H1 (cell line): ENCODE measurements around the gene CNKSR2. TPM values are rescaled to one million over a fixed set of nuclear protein-coding genes. Genes with fewer than 3 reads are reported as not detected.

Experiments used
- CHD7 ChIP-seq: fragments of 300-600 bp; sonication (generic); IDR thresholded peaks from 2 replicates; pipeline ENCODE4 v1.7.1; 2012; ENCODE audit warnings: low read length, moderate library complexity, mild to moderate bottlenecking, inconsistent platforms; ENCODE audit not compliant: insufficient replicate concordance
- SIX5 ChIP-seq: IDR thresholded peaks from 2 replicates; pipeline ENCODE4 v1.6.1; 2011; ENCODE audit warnings: mild to moderate bottlenecking, low read depth, low read length
- polyA plus RNA-seq, 7 experiments: library from polyadenylated mRNA; depleted of rRNA in 3 of 7; stranded (reverse) in 5 of 7; unstranded in 2 of 7; fragments of >200 nt in 5 of 7; fragments of 200-250 nt in 2 of 7; gene quantifications; 1 replicate in 5 of 7; 2 replicates in 1 of 7; 4 replicates in 1 of 7; pipeline versions ENCODE4 v1.2.1 to v1.2.3, GENCODE V29; 2011 to 2013; ENCODE audit warnings: missing spikeins in 2 of 7, mixed read lengths in 2 of 7
- total RNA-seq: library from RNA; stranded (reverse); fragmentation: NEBNext Ultra II Directional; extraction: Animal tissue kit (Norgen Biotek cat#: 25700); gene quantifications from 2 replicates; pipeline ENCODE4 v1.2.1, GENCODE V29; 2021

Gene CNKSR2
- total and polyA plus RNA-seq, 2 of the 8 experiments (the other 6 are each of a cell fraction or from before 2014, with no cell fraction given): 5.5 to 16.3 TPM

GRCh38 chrX:21638311-21638710 lies 264.1 kb downstream of the CNKSR2 start (continued):
- no peak for TF ChIP-seq CHD7
- no peak for TF ChIP-seq SIX5
